Sigmoid colon (tissue), 7 donors: ENCODE results near the gene ANKS6. TPM values are rescaled to one million over a fixed set of nuclear protein-coding genes. Genes with fewer than 3 reads are reported as not detected.

ENCODE experiments used
- DNase-seq: peaks from one replicate; pipeline ENCODE4 v3.0.0-alpha.2; 2019
- H3K27ac ChIP-seq, 4 donors: fragments of 200-600 bp; sonication (generic); one replicate each; pipeline ENCODE4 v1.5.1; 2016 to 2019; ENCODE audit warnings: mild to moderate bottlenecking in 1 of 4
- H3K27me3 ChIP-seq, 3 donors: fragments of 200-600 bp; sonication (generic); one replicate each; pipeline ENCODE4 v1.5.1; 2019; ENCODE audit warnings: mild to moderate bottlenecking in 1 of 3
- H3K36me3 ChIP-seq, 4 donors: fragments of 200-600 bp; sonication (generic); one replicate each; pipeline ENCODE4 v1.5.1; 2016 to 2019
- H3K4me1 ChIP-seq, 4 donors: fragments of 200-600 bp; sonication (generic); one replicate each; pipeline ENCODE4 v1.5.1; 2017 to 2019
- H3K4me3 ChIP-seq, 4 donors: fragments of 200-600 bp; sonication (generic); one replicate each; pipeline ENCODE4 v1.5.1; 2017 to 2019; ENCODE audit warnings: mild to moderate bottlenecking in 2 of 4, moderate library complexity in 1 of 4
- H3K9me3 ChIP-seq, 4 donors: fragments of 200-600 bp in 3 of 4; sonication (generic) in 3 of 4; one replicate each; pipeline versions ENCODE4 v1.5.1 to v1.6.1; 2013 to 2019
- CTCF ChIP-seq, 4 experiments: fragments of 450-650 bp in 3 of 4; fragments of 200-600 bp in 1 of 4; IDR thresholded peaks; one replicate each; pipeline ENCODE4 v1.5.1; 2016 to 2019; ENCODE audit warnings: antibody characterized with exemption in 4 of 4, mild to moderate bottlenecking in 3 of 4, moderate library complexity in 2 of 4
- EP300 ChIP-seq, 4 donors: sonication (generic); formaldehyde crosslinking; IDR thresholded peaks; one replicate each; pipeline ENCODE4 v1.6.1; 2017; ENCODE audit warnings: antibody characterized with exemption in 4 of 4
- POLR2A ChIP-seq, 2 donors: fragments of 450-650 bp; IDR thresholded peaks; one replicate each; pipeline ENCODE4 v1.6.1; 2016; ENCODE audit warnings: antibody characterized with exemption in 2 of 2, mild to moderate bottlenecking in 2 of 2, moderate library complexity in 2 of 2
- POLR2AphosphoS5 ChIP-seq, 4 donors: sonication (generic); formaldehyde crosslinking; IDR thresholded peaks; one replicate each; pipeline ENCODE4 v1.6.1; 2017; ENCODE audit warnings: antibody characterized with exemption in 4 of 4
- WGBS, 2 donors: extraction: QIAGEN DNeasy Blood & Tissue Kit; methylation state at CpG; one replicate each; pipeline ENCODE4 v1.1.7; 2013; 5-methylcytosine and 5-hydroxymethylcytosine counted together
- intact Hi-C: fragments of 100-400 bp; cut with DNase I; formaldehyde crosslinking; loops from one replicate; pipeline ENCODE4 v1.15.1; 2023
- polyA plus RNA-seq, 3 donors: library from polyadenylated mRNA; stranded (reverse); fragments of 200-250 nt; gene quantifications; one replicate each; pipeline ENCODE4 v1.2.3, GENCODE V29; 2013
- total RNA-seq, 4 donors: library from RNA; depleted of rRNA; stranded (reverse); fragments of >200 nt; gene quantifications; one replicate each; pipeline ENCODE4 v1.1.0, GENCODE V29; 2016
- donor health status: healthy with polysubstance abuse.
- donor health status: Bipolar disorder and iron deficiency.
- donor health status: healthy.

Gene ANKS6
- total and polyA plus RNA-seq, 7 donors, result 5.4 to 22.8 (median 10.7) TPM

GRCh38 chr9:98726735-98727134, 69.6 kb downstream of the ANKS6 start:
- Histone ChIP-seq H3K36me3 (no peaks in the 10 kb centered on the region), H3K27ac (no peak overlapping the region), H3K4me1 (peaks cover 0 to 12% (median 7%) of the 10 kb centered on the region in 4 donors), H3K4me3 (no peak overlapping the region), H3K9me3 (peaks cover 0 to 3% (median 0%) of the 10 kb centered on the region in 4 donors), H3K27me3 (peaks cover 0 to 13% (median 0%) of the 10 kb centered on the region in 3 donors)
- WGBS, 2 donors, result 52 to 68% methylated on average over 5 of the region's 5 CpGs
- TF ChIP-seq POLR2AphosphoS5 (IDR thresholded peaks at IDR 0.05), result no peak
- no peak for TF ChIP-seq EP300 (IDR thresholded peaks at IDR 0.05)
- TF ChIP-seq CTCF (IDR thresholded peaks at IDR 0.05), result no peak
- TF ChIP-seq POLR2A (IDR thresholded peaks at IDR 0.05), result no peak
- intact Hi-C loops, result no loop called here
- DNase-seq, result no peak

GRCh38 chr9:98724810-98725530, 71.4 kb downstream of the ANKS6 start:
- intact Hi-C loops, result no loop called here
- Histone ChIP-seq H3K36me3 (no peaks in the 10 kb centered on the region), H3K9me3 (peaks cover 0 to 3% (median 0%) of the 10 kb centered on the region in 4 donors), H3K4me3 (no peak overlapping the region), H3K27me3 (peaks cover 0 to 17% (median 0%) of the 10 kb centered on the region in 3 donors), H3K4me1 (no peaks in the 10 kb centered on the region), H3K27ac (no peak overlapping the region)
- 68 to 72% methylated on average over 5 of the region's 5 CpGs for WGBS, 2 donors
- no peak for TF ChIP-seq POLR2A (IDR thresholded peaks at IDR 0.05)
- no peak for TF ChIP-seq POLR2AphosphoS5 (IDR thresholded peaks at IDR 0.05)
- TF ChIP-seq EP300 (IDR thresholded peaks at IDR 0.05), result no peak
- no peak for TF ChIP-seq CTCF (IDR thresholded peaks at IDR 0.05)
- no peak for DNase-seq

- TF ChIP-seq POLR2A (IDR thresholded peaks at IDR 0.05) (no peak), POLR2AphosphoS5 (IDR thresholded peaks at IDR 0.05) (no peak), EP300 (IDR thresholded peaks at IDR 0.05) (no peak), CTCF (IDR thresholded peaks at IDR 0.05) (no peak)
- H3K27ac ChIP-seq, result no peak overlapping the region
- no peak overlapping the region for H3K4me3 ChIP-seq
- peaks cover 0 to 3% (median 0%) of the 10 kb centered on the region in 4 donors for H3K9me3 ChIP-seq
- intact Hi-C loops, result no loop called here
- WGBS, 2 donors, result 83 to 89% methylated on average over 2 of the region's 2 CpGs
- peaks cover 0 to 17% (median 0%) of the 10 kb centered on the region in 3 donors for H3K27me3 ChIP-seq
- no peak for DNase-seq
- H3K36me3 ChIP-seq, result no peaks in the 10 kb centered on the region
- no peaks in the 10 kb centered on the region for H3K4me1 ChIP-seq
Measured at GRCh38 chr9:98721643-98722042, 74.7 kb downstream of the ANKS6 start.

GRCh38 chr9:98720402-98720801, 76.0 kb downstream of the ANKS6 start:
- TF ChIP-seq EP300 (IDR thresholded peaks at IDR 0.05) (no peak), POLR2AphosphoS5 (IDR thresholded peaks at IDR 0.05) (no peak), CTCF (IDR thresholded peaks at IDR 0.05) (no peak), POLR2A (IDR thresholded peaks at IDR 0.05) (no peak)
- Histone ChIP-seq H3K27me3 (peaks cover 0 to 17% (median 0%) of the 10 kb centered on the region in 3 donors), H3K4me3 (no peak overlapping the region), H3K27ac (no peak overlapping the region), H3K36me3 (no peaks in the 10 kb centered on the region), H3K9me3 (peaks cover 0 to 3% (median 0%) of the 10 kb centered on the region in 4 donors), H3K4me1 (no peaks in the 10 kb centered on the region)
- WGBS, 2 donors, result 77 to 86% methylated on average over 4 of the region's 4 CpGs
- intact Hi-C loops, result no loop called here
- DNase-seq, result no peak
